WERI-Rb-1 (cell line): Measurements from ENCODE around the gene CAPN6.

Source experiments
- DNase-seq: peaks from one replicate; pipeline ENCODE4 v3.0.0-alpha.2; 2020
- H3K27ac ChIP-seq: fragments of 250-450 bp; sonication (Bioruptor Pico); 2 replicates; pipeline ENCODE4 v1.5.1; 2020; ENCODE audit warnings: mild to moderate bottlenecking, moderate library complexity
- H3K27me3 ChIP-seq: fragments of 250-450 bp; sonication (Bioruptor Pico); 2 replicates; pipeline ENCODE4 v1.5.1; 2021; ENCODE audit warnings: mild to moderate bottlenecking, low read depth, moderate library complexity; ENCODE audit not compliant: insufficient read depth, severe bottlenecking
- H3K36me3 ChIP-seq: fragments of 250-450 bp; sonication (Bioruptor Pico); 2 replicates; pipeline ENCODE4 v1.5.1; 2020; ENCODE audit warnings: mild to moderate bottlenecking, moderate library complexity
- H3K4me3 ChIP-seq: 2 replicates; pipeline ENCODE4 v1.5.1; 2011; ENCODE audit warnings: low read depth, mild to moderate bottlenecking, control low read depth, low read length
- H3K9me3 ChIP-seq: fragments of 250-450 bp; sonication (Bioruptor Pico); 2 replicates; pipeline ENCODE4 v1.5.1; 2021; ENCODE audit warnings: mild to moderate bottlenecking, moderate library complexity; ENCODE audit not compliant: severe bottlenecking
- TF ChIP-seq, protein P1 (sequence below): IDR thresholded peaks from 2 replicates; pipeline ENCODE4 v1.5.1; 2011; ENCODE audit warnings: low read depth, mild to moderate bottlenecking, control low read depth, inconsistent platforms, low read length

CAPN6 gene

GRCh38 chrX:111268506-111268905 lies 1.8 kb downstream of the CAPN6 start:
- H3K27ac ChIP-seq, result no peak overlapping the region
- no peaks in the 10 kb centered on the region for H3K36me3 ChIP-seq
- no peaks in the 10 kb centered on the region for H3K9me3 ChIP-seq
- no peak overlapping the region for H3K4me3 ChIP-seq
- H3K27me3 ChIP-seq, result peaks cover 20% of the 10 kb centered on the region
- TF ChIP-seq, protein P1, sequence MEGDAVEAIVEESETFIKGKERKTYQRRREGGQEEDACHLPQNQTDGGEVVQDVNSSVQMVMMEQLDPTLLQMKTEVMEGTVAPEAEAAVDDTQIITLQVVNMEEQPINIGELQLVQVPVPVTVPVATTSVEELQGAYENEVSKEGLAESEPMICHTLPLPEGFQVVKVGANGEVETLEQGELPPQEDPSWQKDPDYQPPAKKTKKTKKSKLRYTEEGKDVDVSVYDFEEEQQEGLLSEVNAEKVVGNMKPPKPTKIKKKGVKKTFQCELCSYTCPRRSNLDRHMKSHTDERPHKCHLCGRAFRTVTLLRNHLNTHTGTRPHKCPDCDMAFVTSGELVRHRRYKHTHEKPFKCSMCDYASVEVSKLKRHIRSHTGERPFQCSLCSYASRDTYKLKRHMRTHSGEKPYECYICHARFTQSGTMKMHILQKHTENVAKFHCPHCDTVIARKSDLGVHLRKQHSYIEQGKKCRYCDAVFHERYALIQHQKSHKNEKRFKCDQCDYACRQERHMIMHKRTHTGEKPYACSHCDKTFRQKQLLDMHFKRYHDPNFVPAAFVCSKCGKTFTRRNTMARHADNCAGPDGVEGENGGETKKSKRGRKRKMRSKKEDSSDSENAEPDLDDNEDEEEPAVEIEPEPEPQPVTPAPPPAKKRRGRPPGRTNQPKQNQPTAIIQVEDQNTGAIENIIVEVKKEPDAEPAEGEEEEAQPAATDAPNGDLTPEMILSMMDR, result no peak
- no peak for DNase-seq

DNA sequence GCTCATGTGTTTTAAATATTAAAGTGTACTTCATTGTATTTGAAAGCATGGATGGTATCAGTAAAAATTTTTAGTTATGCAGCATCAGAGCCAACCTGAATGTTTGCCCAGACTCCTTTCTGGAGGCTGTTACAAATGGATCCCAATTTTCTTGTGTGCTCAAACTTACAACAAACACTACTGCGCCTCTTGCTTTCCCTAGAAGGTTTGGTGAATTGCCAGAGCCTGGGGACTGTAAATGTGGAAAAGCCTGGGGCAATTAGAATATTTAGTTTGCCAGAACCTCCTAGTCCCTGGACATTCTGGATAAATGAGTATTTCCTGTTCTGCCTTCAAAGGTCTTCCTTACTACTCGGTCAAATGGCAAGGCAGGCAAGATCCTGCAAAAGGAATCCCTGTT lies 4.8 kb downstream of the CAPN6 start:
- no peak overlapping the region for H3K27ac ChIP-seq
- H3K36me3 ChIP-seq, result no peaks in the 10 kb centered on the region
- no peak for DNase-seq
- H3K9me3 ChIP-seq, result no peaks in the 10 kb centered on the region
- H3K27me3 ChIP-seq, result peaks cover 12% of the 10 kb centered on the region
- H3K4me3 ChIP-seq, result no peak overlapping the region
- TF ChIP-seq, protein P1, result no peak

GRCh38 chrX:111264385-111264784 lies 5.9 kb downstream of the CAPN6 start:
- H3K9me3 ChIP-seq, result no peaks in the 10 kb centered on the region
- H3K27ac ChIP-seq, result no peak overlapping the region
- H3K4me3 ChIP-seq, result no peak overlapping the region
- peaks cover 12% of the 10 kb centered on the region for H3K27me3 ChIP-seq
- no peak for DNase-seq
- H3K36me3 ChIP-seq, result no peaks in the 10 kb centered on the region
- TF ChIP-seq, protein P1, result no peak

- no peak for DNase-seq
- TF ChIP-seq, protein P1, result no peak
- H3K4me3 ChIP-seq, result no peak overlapping the region
- H3K9me3 ChIP-seq, result no peaks in the 10 kb centered on the region
- peaks cover 12% of the 10 kb centered on the region for H3K27me3 ChIP-seq
- no peak overlapping the region for H3K27ac ChIP-seq
- H3K36me3 ChIP-seq, result no peaks in the 10 kb centered on the region
Measured at GRCh38 chrX:111262086-111262485, 8.2 kb downstream of the CAPN6 start.

GRCh38 chrX:111260451-111260850 lies 9.8 kb downstream of the CAPN6 start:
- H3K27ac ChIP-seq, result no peak overlapping the region
- no peaks in the 10 kb centered on the region for H3K36me3 ChIP-seq
- peaks cover 7% of the 10 kb centered on the region for H3K27me3 ChIP-seq
- TF ChIP-seq, protein P1, result no peak
- H3K9me3 ChIP-seq, result no peaks in the 10 kb centered on the region
- no peak overlapping the region for H3K4me3 ChIP-seq
- DNase-seq, result no peak

GRCh38 chrX:111259559-111259958 lies 10.7 kb downstream of the CAPN6 start:
- Histone ChIP-seq H3K9me3 (no peaks in the 10 kb centered on the region), H3K4me3 (no peak overlapping the region), H3K27me3 (peaks cover 7% of the 10 kb centered on the region), H3K36me3 (no peaks in the 10 kb centered on the region), H3K27ac (no peak overlapping the region)
- TF ChIP-seq, protein P1, result no peak
- no peak for DNase-seq
